Common myeloid progenitor, CD34-positive (primary cell): ENCODE data around the gene TRABD.

Experiments used
- CTCF ChIA-PET: fragments of 350-600 bp; sonication (Branson Sonifier 250); formaldehyde crosslinking; loops from one replicate; lab custom pipeline; 2021; ENCODE audit warnings: antibody characterized with exemption; lab: Charles Lee
- POLR2A ChIA-PET: fragments of 350-600 bp; sonication (Branson Sonifier 250); formaldehyde crosslinking; loops from one replicate; lab custom pipeline; 2021; ENCODE audit warnings: antibody characterized with exemption; lab: Charles Lee
- DNase-seq, 3 donors: peaks; one replicate each; pipeline versions ENCODE4 v3.0.0 to v3.0.0-alpha.2; 2013
- H3K27ac ChIP-seq, 2 experiments: 1 replicate in 1 of 2; 2 replicates in 1 of 2; pipeline ENCODE4 v1.7.0; 2013; ENCODE audit warnings: inconsistent platforms in 2 of 2, low read length in 2 of 2, mild to moderate bottlenecking in 2 of 2, low read depth in 1 of 2, moderate library complexity in 1 of 2; ENCODE audit not compliant: severe bottlenecking in 2 of 2, insufficient read depth in 1 of 2, poor library complexity in 1 of 2
- H3K27me3 ChIP-seq, 5 experiments: replicated peaks in 2 of 5; 1 replicate in 3 of 5; 2 replicates in 2 of 5; pipeline versions ENCODE4 v1.6.1 to v1.7.0; 2013; ENCODE audit warnings: low read length in 4 of 5, mild to moderate bottlenecking in 2 of 5, moderate library complexity in 2 of 5, inconsistent platforms in 1 of 5; ENCODE audit not compliant: insufficient read depth in 5 of 5, control insufficient read depth in 4 of 5
- H3K36me3 ChIP-seq, 4 experiments: 1 replicate in 2 of 4; 2 replicates in 2 of 4; pipeline versions ENCODE4 v1.6.1 to v1.7.0; 2013; ENCODE audit warnings: low read length in 3 of 4, control low read depth in 1 of 4, mild to moderate bottlenecking in 1 of 4; ENCODE audit not compliant: control insufficient read depth in 4 of 4, insufficient read depth in 4 of 4
- H3K4me1 ChIP-seq, 4 experiments: 1 replicate in 3 of 4; 2 replicates in 1 of 4; pipeline versions ENCODE4 v1.6.1 to v1.7.1; 2013; ENCODE audit warnings: low read length in 3 of 4, mild to moderate bottlenecking in 3 of 4, control low read depth in 1 of 4, inconsistent platforms in 1 of 4, moderate library complexity in 1 of 4; ENCODE audit not compliant: control insufficient read depth in 4 of 4, insufficient read depth in 4 of 4; ENCODE audit errors: control extremely low read depth in 1 of 4
- H3K4me3 ChIP-seq, 7 experiments: 1 replicate in 4 of 7; 2 replicates in 3 of 7; pipeline versions ENCODE4 v1.5.1 to v1.7.0; 2013; ENCODE audit warnings: mild to moderate bottlenecking in 7 of 7, low read length in 6 of 7, moderate library complexity in 6 of 7, inconsistent platforms in 2 of 7, low read depth in 2 of 7, control low read depth in 1 of 7; ENCODE audit not compliant: insufficient read depth in 4 of 7, control insufficient read depth in 1 of 7; ENCODE audit errors: extremely low read depth in 1 of 7
- H3K9me3 ChIP-seq, 5 experiments: 1 replicate in 4 of 5; 2 replicates in 1 of 5; pipeline versions ENCODE4 v1.6.1 to v1.7.1; 2013; ENCODE audit warnings: low read length in 4 of 5, mild to moderate bottlenecking in 2 of 5, inconsistent platforms in 1 of 5, low read depth in 1 of 5, moderate library complexity in 1 of 5; ENCODE audit not compliant: control insufficient read depth in 4 of 5, insufficient read depth in 2 of 5; ENCODE audit errors: control extremely low read depth in 1 of 5
- WGBS: methylation state at CpG from one replicate; pipeline ENCODE4 v1.1.5; 2013; ENCODE audit not compliant: insufficient coverage; 5-methylcytosine and 5-hydroxymethylcytosine counted together

Gene TRABD

GRCh38 chr22:50170453-50171318 is 15.0 kb upstream of the TRABD start, which contains the start of gene PANX2:
PANX2 (plus strand) TSS chr22:50170731; CDS start chr22:50170731, 0 bp downstream.
- Histone ChIP-seq H3K27ac (no peak within 1 kb of the TSS), H3K27me3 (peaks cover 0 to 13% (median 9%) of the 10 kb centered on the region in 5 experiments), H3K9me3 (no peaks in the 10 kb centered on the region), H3K4me1 (peaks cover 0 to 38% (median 31%) of the 10 kb centered on the region in 4 experiments), H3K36me3 (no peaks in the 10 kb centered on the region), H3K4me3 (peak within 1 kb of the TSS; percentile 27 to 78 (median 48))
- WGBS, result 23% methylated on average over 65 of the region's 105 CpGs
- no peak for DNase-seq
- POLR2A ChIA-PET, result interaction anchor here (1.8 to 2.0 kb wide), 2 partner anchors 14 to 21 kb away, joined by 7 to 11 read pairs; no protein-coding TSS in a partner anchor
- CTCF ChIA-PET, result interaction anchor here (0.8 to 1.4 kb wide), 2 partner anchors 20 to 66 kb away, joined by 4 read pairs; no protein-coding TSS in a partner anchor

- H3K36me3 ChIP-seq, result no peaks in the 10 kb centered on the region
- H3K4me1 ChIP-seq, result peaks cover 0 to 38% (median 31%) of the 10 kb centered on the region in 4 experiments
- CTCF ChIA-PET, result interaction anchor here (0.8 to 1.4 kb wide), 2 partner anchors 20 to 66 kb away, joined by 4 read pairs; no protein-coding TSS in a partner anchor
- no peak for DNase-seq
- no peak overlapping the region for H3K27ac ChIP-seq
- peaks cover 0 to 13% (median 9%) of the 10 kb centered on the region in 5 experiments for H3K27me3 ChIP-seq
- H3K9me3 ChIP-seq, result no peaks in the 10 kb centered on the region
- 95% methylated on average over 14 of the region's 15 CpGs for WGBS
- peak overlapping the region in 3 of 7 experiments; percentile 43 to 78 (median 60) for H3K4me3 ChIP-seq
- POLR2A ChIA-PET, result interaction anchor here (1.8 to 2.0 kb wide), 2 partner anchors 13 to 20 kb away, joined by 7 to 11 read pairs; no protein-coding TSS in a partner anchor
Measured at GRCh38 chr22:50171319-50171964, 14.3 kb upstream of the TRABD start.

- CTCF ChIA-PET, result no interaction called here
- Histone ChIP-seq H3K4me3 (no peak overlapping the region), H3K27ac (no peak overlapping the region), H3K27me3 (peaks cover 0 to 13% (median 9%) of the 10 kb centered on the region in 5 experiments), H3K4me1 (peaks cover 0 to 38% (median 31%) of the 10 kb centered on the region in 4 experiments), H3K36me3 (no peaks in the 10 kb centered on the region), H3K9me3 (no peaks in the 10 kb centered on the region)
- WGBS, result 87% methylated on average over 11 of the region's 13 CpGs
- POLR2A ChIA-PET, result interaction anchor here (1.8 to 2.0 kb wide), 2 partner anchors 13 to 19 kb away, joined by 7 to 11 read pairs; no protein-coding TSS in a partner anchor
- DNase-seq, result no peak
Measured at GRCh38 chr22:50171965-50172421, 13.7 kb upstream of the TRABD start.

DNA sequence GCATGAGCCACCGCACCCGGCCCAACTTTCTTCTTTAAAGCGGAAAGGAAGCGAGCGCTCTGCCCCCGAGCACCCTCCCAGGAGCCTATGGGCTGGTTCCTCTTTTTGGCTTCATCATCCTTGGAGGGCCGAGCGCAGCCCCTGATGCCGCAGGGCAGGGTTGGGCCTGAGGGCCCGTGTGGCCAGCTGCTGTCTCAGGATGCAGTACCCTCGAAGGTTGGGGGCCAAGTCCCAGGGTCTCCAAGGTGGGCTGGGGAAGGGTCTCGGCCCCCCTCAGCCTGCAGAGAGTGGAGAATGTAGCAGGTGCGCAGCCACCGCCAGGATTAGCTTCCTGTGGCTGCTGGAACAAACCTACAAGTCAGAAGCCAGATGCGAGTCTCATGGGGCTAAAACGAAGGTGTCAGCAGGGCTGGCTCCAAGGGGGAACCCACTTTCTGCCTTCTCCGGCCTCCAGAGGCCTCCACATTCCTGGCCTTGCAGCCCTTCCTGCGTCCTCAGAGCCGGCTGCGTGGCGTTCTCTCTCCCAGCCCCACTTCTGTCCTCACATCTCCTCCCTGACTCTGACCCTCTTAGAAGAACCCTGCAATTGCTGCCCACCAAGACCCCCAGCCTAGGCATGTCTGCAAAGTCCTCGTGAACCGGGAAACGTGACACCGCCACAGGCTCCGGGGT is 12.3 kb upstream of the TRABD start:
- peaks cover 0 to 2% (median 0%) of the 10 kb centered on the region in 4 experiments for H3K36me3 ChIP-seq
- H3K4me1 ChIP-seq, result peaks cover 0 to 44% (median 34%) of the 10 kb centered on the region in 4 experiments
- H3K9me3 ChIP-seq, result no peaks in the 10 kb centered on the region
- no peak overlapping the region for H3K27ac ChIP-seq
- peak in 2 of 3 donors; percentile 53 to 59 for DNase-seq
- POLR2A ChIA-PET, result interaction anchor here (0.8 to 1.2 kb wide), 2 partner anchors 11 to 17 kb away, joined by 3 to 7 read pairs; no protein-coding TSS in a partner anchor
- peaks cover 0 to 9% (median 7%) of the 10 kb centered on the region in 5 experiments for H3K27me3 ChIP-seq
- WGBS, result 24% methylated on average over 21 of the region's 26 CpGs
- H3K4me3 ChIP-seq, result peak overlapping the region in 2 of 7 experiments; percentile 0 to 38
- CTCF ChIA-PET, result interaction anchor here (1.6 to 3.2 kb wide), 2 partner anchors 17 to 46 kb away, joined by 4 to 14 read pairs; no protein-coding TSS in a partner anchor

DNA sequence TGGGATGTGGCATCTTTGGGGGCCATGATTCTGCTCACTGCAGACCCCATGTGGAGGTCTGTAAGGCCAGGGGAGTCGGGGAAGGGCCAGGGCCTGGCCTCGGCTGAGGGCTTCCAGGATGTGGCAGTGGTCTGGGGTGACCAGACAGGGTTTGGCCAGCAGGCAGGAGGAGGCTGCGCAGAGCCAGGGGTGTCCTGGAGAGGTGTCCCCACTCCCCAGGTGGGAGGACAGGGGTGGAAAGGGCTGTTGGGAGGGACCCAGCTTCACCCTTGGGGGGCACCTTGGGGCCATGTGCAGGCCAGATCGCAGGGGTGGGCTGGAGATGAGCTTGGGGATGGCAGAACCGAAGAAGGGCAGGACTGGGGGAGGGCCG is 11.7 kb upstream of the TRABD start:
- Histone ChIP-seq H3K4me3 (no peak overlapping the region), H3K36me3 (peaks cover 0 to 2% (median 0%) of the 10 kb centered on the region in 4 experiments), H3K4me1 (peaks cover 0 to 48% (median 34%) of the 10 kb centered on the region in 4 experiments), H3K27ac (no peak overlapping the region), H3K27me3 (peaks cover 0 to 7% (median 4%) of the 10 kb centered on the region in 5 experiments), H3K9me3 (no peaks in the 10 kb centered on the region)
- POLR2A ChIA-PET, result interaction anchor here (1.2 to 1.4 kb wide), 2 partner anchors 10 to 17 kb away, joined by 3 to 10 read pairs; no protein-coding TSS in a partner anchor
- no peak for DNase-seq
- CTCF ChIA-PET, result interaction anchor here (1.6 to 3.2 kb wide), 2 partner anchors 16 to 47 kb away, joined by 4 to 14 read pairs; no protein-coding TSS in a partner anchor
- 97% methylated on average over 4 of the region's 6 CpGs for WGBS
